Lower lobe of right lung (tissue), 2 donors: Measurements from ENCODE around the gene KIZ. TPM values are rescaled to one million over a fixed set of nuclear protein-coding genes. Genes with fewer than 3 reads are reported as not detected.

Experiments
- ATAC-seq, 2 donors: fragments of 200-7000 bp; cut with Tn5 transposase; one replicate each; pipeline ENCODE4 v1.9.1; 2020 to 2022; ENCODE audit warnings: mild to moderate bottlenecking in 2 of 2, moderate library complexity in 2 of 2
- DNase-seq: peaks from one replicate; pipeline ENCODE4 v3.0.0-alpha.2; 2020
- H3K27ac ChIP-seq: fragments of 200-600 bp; one replicate; pipeline ENCODE4 v1.8.0; 2022
- H3K27me3 ChIP-seq: fragments of 200-600 bp; one replicate; pipeline ENCODE4 v1.8.0; 2022; ENCODE audit warnings: low read depth
- H3K36me3 ChIP-seq: fragments of 200-600 bp; one replicate; pipeline ENCODE4 v1.8.0; 2022; ENCODE audit warnings: mild to moderate bottlenecking
- H3K4me1 ChIP-seq: fragments of 200-600 bp; one replicate; pipeline ENCODE4 v1.8.0; 2022
- H3K4me3 ChIP-seq: fragments of 200-600 bp; one replicate; pipeline ENCODE4 v1.8.0; 2022; ENCODE audit warnings: mild to moderate bottlenecking
- H3K9me3 ChIP-seq: fragments of 200-600 bp; one replicate; pipeline ENCODE4 v1.8.0; 2022
- intact Hi-C: fragments of 100-400 bp; cut with DNase I; formaldehyde crosslinking; loops from one replicate; pipeline ENCODE4 v1.11.0; 2022
- total RNA-seq: library from RNA; stranded (reverse); fragmentation: NEBNext Ultra II Directional; extraction: Animal tissue kit (Norgen Biotek cat#: 25700); gene quantifications from one replicate; pipeline ENCODE4 v1.2.1, GENCODE V29; 2021
- TF ChIP-seq, protein P1 (sequence below): fragments of 200-600 bp; IDR thresholded peaks from one replicate; pipeline ENCODE4 v1.8.0; 2022; ENCODE audit warnings: antibody characterized with exemption, mild to moderate bottlenecking
- donor health status: DM: no; HTN: yes; CAD: no; lungs with severe emphysema.

The KIZ gene
- total RNA-seq, 1 donor from 2014 or later, result 19.2 TPM

DNA sequence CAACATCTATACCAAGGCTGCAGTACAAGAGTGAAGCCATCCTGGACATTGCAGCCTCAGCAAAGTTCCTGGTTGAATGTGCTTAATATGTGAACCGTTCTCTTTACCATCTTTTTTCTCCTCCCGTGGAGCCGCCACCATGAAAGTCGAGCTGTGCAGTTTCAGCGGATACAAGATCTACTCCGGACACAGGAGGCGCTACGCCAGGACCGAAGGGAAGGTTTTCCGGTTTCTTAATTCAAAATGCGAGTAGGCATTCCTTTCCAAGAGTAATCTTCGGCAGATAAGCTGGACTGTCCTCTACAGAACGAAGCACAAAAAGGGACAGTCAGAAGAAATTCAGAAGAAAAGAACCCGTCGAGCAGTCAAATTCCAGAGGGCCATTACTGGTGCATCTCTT is 11.3 kb upstream of the KIZ start:
- Histone ChIP-seq H3K27me3 (peaks cover 14% of the 10 kb centered on the region), H3K36me3 (no peaks in the 10 kb centered on the region), H3K4me1 (no peaks in the 10 kb centered on the region), H3K4me3 (no peak overlapping the region), H3K27ac (no peak overlapping the region), H3K9me3 (no peaks in the 10 kb centered on the region)
- DNase-seq (no peak), ATAC-seq (no peak)
- intact Hi-C loops, result no loop called here
- TF ChIP-seq, protein P1, sequence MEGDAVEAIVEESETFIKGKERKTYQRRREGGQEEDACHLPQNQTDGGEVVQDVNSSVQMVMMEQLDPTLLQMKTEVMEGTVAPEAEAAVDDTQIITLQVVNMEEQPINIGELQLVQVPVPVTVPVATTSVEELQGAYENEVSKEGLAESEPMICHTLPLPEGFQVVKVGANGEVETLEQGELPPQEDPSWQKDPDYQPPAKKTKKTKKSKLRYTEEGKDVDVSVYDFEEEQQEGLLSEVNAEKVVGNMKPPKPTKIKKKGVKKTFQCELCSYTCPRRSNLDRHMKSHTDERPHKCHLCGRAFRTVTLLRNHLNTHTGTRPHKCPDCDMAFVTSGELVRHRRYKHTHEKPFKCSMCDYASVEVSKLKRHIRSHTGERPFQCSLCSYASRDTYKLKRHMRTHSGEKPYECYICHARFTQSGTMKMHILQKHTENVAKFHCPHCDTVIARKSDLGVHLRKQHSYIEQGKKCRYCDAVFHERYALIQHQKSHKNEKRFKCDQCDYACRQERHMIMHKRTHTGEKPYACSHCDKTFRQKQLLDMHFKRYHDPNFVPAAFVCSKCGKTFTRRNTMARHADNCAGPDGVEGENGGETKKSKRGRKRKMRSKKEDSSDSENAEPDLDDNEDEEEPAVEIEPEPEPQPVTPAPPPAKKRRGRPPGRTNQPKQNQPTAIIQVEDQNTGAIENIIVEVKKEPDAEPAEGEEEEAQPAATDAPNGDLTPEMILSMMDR, result no peak

DNA sequence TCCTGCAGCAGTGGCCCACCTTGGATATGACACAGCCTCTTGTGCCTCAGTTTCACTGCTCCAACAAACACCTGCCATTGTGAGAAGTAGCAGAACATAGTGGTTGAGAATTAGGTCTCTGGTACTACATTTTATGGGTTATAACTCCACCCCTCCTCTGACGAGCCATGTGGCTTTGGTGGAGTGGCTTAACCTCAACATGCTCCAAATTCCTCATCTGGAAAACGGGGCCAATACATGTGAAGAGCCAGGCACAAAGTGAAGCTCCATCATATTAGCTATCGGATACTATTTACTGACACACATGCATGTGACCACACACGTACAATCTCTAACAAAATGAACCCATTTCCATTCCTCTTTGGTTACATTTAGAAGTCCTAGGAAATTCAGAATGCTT is 8.4 kb upstream of the KIZ start:
- TF ChIP-seq, protein P1, result no peak
- no peaks in the 10 kb centered on the region for H3K4me1 ChIP-seq
- H3K27me3 ChIP-seq, result peaks cover 16% of the 10 kb centered on the region
- no peaks in the 10 kb centered on the region for H3K36me3 ChIP-seq
- no peak overlapping the region for H3K27ac ChIP-seq
- H3K9me3 ChIP-seq, result no peaks in the 10 kb centered on the region
- ATAC-seq, result no peak
- DNase-seq, result no peak
- no peak overlapping the region for H3K4me3 ChIP-seq
- intact Hi-C loops, result no loop called here

DNA sequence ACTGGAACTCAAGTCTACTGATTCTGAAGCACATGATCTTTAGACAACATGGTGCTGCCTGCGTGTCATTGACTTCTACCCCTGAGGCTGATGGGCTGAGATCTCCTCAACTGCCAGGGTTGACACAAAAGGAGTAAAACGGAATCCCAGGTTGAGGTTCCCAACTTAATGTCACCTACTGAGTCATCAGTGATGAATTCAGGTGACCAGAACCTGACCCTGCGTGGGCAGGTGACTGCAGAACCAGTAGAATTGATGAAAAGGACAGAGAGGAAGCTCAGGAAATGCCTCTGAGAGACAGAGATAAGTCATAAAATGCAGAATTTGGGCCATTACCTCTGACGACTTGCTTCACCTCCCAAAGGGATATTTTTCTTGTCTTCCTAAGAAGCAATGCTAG is 7.7 kb upstream of the KIZ start:
- ATAC-seq, result no peak
- Histone ChIP-seq H3K36me3 (no peaks in the 10 kb centered on the region), H3K9me3 (no peaks in the 10 kb centered on the region), H3K27me3 (peaks cover 16% of the 10 kb centered on the region), H3K4me1 (no peaks in the 10 kb centered on the region), H3K27ac (no peak overlapping the region), H3K4me3 (no peak overlapping the region)
- intact Hi-C loops, result no loop called here
- no peak for DNase-seq
- TF ChIP-seq, protein P1, result no peak

DNA sequence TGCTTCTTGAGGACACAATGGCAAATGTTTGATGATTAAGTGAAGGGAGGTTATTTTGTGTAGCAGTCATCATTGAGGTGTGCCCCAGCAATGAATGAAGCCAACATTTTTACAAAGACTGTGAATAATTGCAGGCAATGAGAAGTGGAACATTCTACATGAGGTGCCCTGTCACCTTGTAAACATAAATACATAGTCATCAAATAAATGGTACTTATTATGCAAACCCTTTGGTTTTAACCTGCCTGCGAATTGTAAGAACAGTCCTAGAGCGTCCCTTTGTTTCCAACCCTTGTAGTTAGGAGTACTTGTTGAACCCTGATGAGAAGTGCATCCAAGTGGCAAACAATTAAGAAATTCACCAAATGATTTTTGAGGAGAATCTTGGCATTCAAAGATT is 7.1 kb upstream of the KIZ start:
- H3K4me1 ChIP-seq, result no peaks in the 10 kb centered on the region
- TF ChIP-seq, protein P1, result no peak
- intact Hi-C loops, result no loop called here
- DNase-seq (no peak), ATAC-seq (no peak)
- H3K4me3 ChIP-seq, result no peak overlapping the region
- no peaks in the 10 kb centered on the region for H3K36me3 ChIP-seq
- H3K27ac ChIP-seq, result no peak overlapping the region
- no peaks in the 10 kb centered on the region for H3K9me3 ChIP-seq
- H3K27me3 ChIP-seq, result peaks cover 16% of the 10 kb centered on the region

- intact Hi-C loops, result no loop called here
- peaks cover 8% of the 10 kb centered on the region for H3K4me1 ChIP-seq
- no peak for DNase-seq
- ATAC-seq, result no peak
- TF ChIP-seq, protein P1, result no peak
- no peaks in the 10 kb centered on the region for H3K36me3 ChIP-seq
- H3K4me3 ChIP-seq, result no peak overlapping the region
- H3K27ac ChIP-seq, result no peak overlapping the region
- no peaks in the 10 kb centered on the region for H3K9me3 ChIP-seq
- peaks cover 7% of the 10 kb centered on the region for H3K27me3 ChIP-seq
Observed at GRCh38 chr20:21124190-21124589, 1.7 kb upstream of the KIZ start.
